Mononuclear cell (primary cell): ENCODE data around the gene MINK1. TPM values are rescaled to one million over a fixed set of nuclear protein-coding genes. Genes with fewer than 3 reads are reported as not detected.

Experiments used
- H3K27me3 ChIP-seq: 2 replicates; pipeline ENCODE4 v1.6.0; 2011; ENCODE audit warnings: low read length, control low read depth; ENCODE audit not compliant: insufficient read depth
- H3K4me1 ChIP-seq: 2 replicates; pipeline ENCODE4 v1.5.1; 2011; ENCODE audit warnings: mild to moderate bottlenecking, low read length, control low read depth; ENCODE audit not compliant: insufficient read depth
- H3K4me3 ChIP-seq: 2 replicates; pipeline ENCODE4 v1.5.1; 2011; ENCODE audit warnings: mild to moderate bottlenecking, low read length, moderate library complexity
- H3K9me3 ChIP-seq: 2 replicates; pipeline ENCODE4 v1.5.1; 2011; ENCODE audit warnings: low read depth, mild to moderate bottlenecking, control low read depth, low read length
- total RNA-seq: library from RNA; depleted of rRNA; stranded (reverse); fragments of >200 nt; gene quantifications from one replicate; pipeline ENCODE4 v1.2.3, GENCODE V29; 2012

Gene MINK1
- total RNA-seq, 1 donor: 68.8 TPM

GRCh38 chr17:4833941-4834680 is 971 bp downstream of the MINK1 start:
- Histone ChIP-seq H3K27me3 (no peaks in the 10 kb centered on the region), H3K4me1 (peaks cover 30% of the 10 kb centered on the region), H3K4me3 (peak overlapping the region; percentile 78), H3K9me3 (no peaks in the 10 kb centered on the region)

- Histone ChIP-seq H3K9me3 (no peaks in the 10 kb centered on the region), H3K4me3 (no peak overlapping the region)
Observed at GRCh38 chr17:4834681-4835020, 1.5 kb downstream of the MINK1 start.

DNA sequence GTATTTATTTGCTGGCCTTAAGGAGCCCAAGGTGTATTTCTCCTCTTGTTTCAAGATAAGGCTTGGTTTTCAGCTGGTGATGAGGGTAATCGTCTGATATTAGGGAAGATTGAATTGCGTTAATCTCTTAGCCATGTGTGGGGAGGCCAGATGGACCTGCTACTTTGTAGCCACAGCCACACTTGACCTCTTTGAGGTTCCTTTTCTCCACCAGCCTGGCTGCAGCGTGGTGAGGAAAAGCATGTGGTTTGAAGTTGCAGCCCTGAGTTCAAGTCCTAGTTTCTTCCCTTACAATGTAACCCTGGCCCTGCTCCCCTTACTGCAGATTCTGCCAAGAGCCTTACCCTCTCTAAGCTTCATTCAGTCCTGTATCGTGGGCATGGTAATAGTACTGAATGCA is 3.1 kb downstream of the MINK1 start:
- Histone ChIP-seq H3K4me1 (peaks cover 42% of the 10 kb centered on the region), H3K27me3 (no peaks in the 10 kb centered on the region), H3K4me3 (no peak overlapping the region), H3K9me3 (no peaks in the 10 kb centered on the region)

More at GRCh38 chr17:4834681-4835020, 1.5 kb downstream of the MINK1 start:
- peaks cover 30% of the 10 kb centered on the region for H3K4me1 ChIP-seq
- H3K27me3 ChIP-seq: no peaks in the 10 kb centered on the region

DNA sequence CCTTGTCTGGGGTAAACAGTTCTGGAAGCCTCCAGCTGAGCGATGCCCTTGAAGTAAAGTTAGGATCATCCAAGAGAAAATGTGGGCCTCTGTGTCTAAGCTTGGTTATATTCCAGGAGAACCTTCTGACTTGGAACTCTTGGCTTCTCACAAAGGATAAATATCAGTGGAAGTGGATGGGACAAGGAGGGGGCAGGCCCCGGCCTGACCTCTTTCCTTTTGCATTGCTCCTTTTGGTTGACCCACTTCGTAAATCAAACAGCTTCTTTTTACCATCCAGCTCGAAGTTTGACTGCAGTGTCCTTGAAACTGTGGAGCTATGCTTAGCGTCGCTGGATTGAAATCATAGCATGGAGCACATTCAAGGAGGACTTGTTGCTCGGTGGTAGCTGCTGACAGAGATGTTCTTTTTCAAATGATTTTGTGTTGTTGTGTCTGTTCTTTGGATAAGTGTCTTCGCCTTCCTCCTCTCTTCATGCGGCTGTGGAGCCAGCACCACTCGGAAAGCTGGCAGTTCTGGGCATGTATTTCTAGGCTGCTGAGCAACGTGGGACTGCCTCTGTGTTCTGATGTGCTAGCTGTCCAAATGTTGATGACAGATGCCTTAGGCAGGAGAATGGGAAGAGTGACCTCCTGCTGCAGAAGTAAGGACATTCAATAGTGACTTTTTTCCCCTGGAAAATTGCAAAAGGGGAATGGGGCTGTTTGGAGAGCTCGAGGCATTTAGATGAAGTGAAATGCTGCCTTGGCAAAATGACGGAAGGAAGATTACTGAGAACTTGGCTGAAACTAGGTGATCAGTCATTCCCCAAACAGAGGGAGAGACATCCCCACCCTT is 4.5 kb downstream of the MINK1 start:
- no peaks in the 10 kb centered on the region for H3K27me3 ChIP-seq
- peaks cover 50% of the 10 kb centered on the region for H3K4me1 ChIP-seq
- H3K4me3 ChIP-seq: no peak overlapping the region
- no peaks in the 10 kb centered on the region for H3K9me3 ChIP-seq

GRCh38 chr17:4838309-4838785 is 5.2 kb downstream of the MINK1 start:
- H3K9me3 ChIP-seq: no peaks in the 10 kb centered on the region
- H3K4me3 ChIP-seq: no peak overlapping the region
- no peaks in the 10 kb centered on the region for H3K27me3 ChIP-seq
- peaks cover 56% of the 10 kb centered on the region for H3K4me1 ChIP-seq

- peaks cover 57% of the 10 kb centered on the region for H3K4me1 ChIP-seq
Observed at GRCh38 chr17:4839221-4839620, 6.1 kb downstream of the MINK1 start.

GRCh38 chr17:4839965-4840892 is 7.1 kb downstream of the MINK1 start:
- no peaks in the 10 kb centered on the region for H3K9me3 ChIP-seq
- peaks cover 57% of the 10 kb centered on the region for H3K4me1 ChIP-seq
- no peak overlapping the region for H3K4me3 ChIP-seq
- no peaks in the 10 kb centered on the region for H3K27me3 ChIP-seq

More at GRCh38 chr17:4839221-4839620, 6.1 kb downstream of the MINK1 start:
- Histone ChIP-seq H3K4me3 (no peak overlapping the region), H3K9me3 (no peaks in the 10 kb centered on the region), H3K27me3 (no peaks in the 10 kb centered on the region)

DNA sequence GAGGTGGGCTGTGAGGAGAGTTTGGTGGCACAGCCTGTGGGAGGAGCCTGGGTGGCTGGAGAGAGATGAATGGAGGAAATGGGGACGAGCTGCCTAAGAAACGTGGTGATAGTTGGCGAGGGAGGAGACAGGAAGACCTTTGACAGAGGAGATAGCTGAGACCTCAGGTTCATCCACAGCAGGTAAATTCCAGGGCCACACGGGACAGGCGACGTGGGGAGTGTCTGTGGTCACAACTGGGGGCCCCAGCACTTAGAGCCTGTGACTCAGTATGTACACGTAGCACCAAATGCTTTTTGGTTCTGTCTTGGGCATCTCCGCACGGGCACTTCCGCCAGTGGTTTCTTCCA is 7.7 kb downstream of the MINK1 start:
- H3K4me1 ChIP-seq: peaks cover 57% of the 10 kb centered on the region
- H3K4me3 ChIP-seq: no peak overlapping the region
- no peaks in the 10 kb centered on the region for H3K9me3 ChIP-seq
- no peaks in the 10 kb centered on the region for H3K27me3 ChIP-seq

GRCh38 chr17:4842376-4842775 is 9.2 kb downstream of the MINK1 start:
- H3K9me3 ChIP-seq: no peaks in the 10 kb centered on the region
- H3K27me3 ChIP-seq: no peaks in the 10 kb centered on the region
- no peak overlapping the region for H3K4me3 ChIP-seq
- peaks cover 57% of the 10 kb centered on the region for H3K4me1 ChIP-seq

GRCh38 chr17:4843321-4844000 is 10.3 kb downstream of the MINK1 start:
- H3K27me3 ChIP-seq: no peaks in the 10 kb centered on the region
- peaks cover 57% of the 10 kb centered on the region for H3K4me1 ChIP-seq
- H3K4me3 ChIP-seq: no peak overlapping the region
- H3K9me3 ChIP-seq: no peaks in the 10 kb centered on the region

DNA sequence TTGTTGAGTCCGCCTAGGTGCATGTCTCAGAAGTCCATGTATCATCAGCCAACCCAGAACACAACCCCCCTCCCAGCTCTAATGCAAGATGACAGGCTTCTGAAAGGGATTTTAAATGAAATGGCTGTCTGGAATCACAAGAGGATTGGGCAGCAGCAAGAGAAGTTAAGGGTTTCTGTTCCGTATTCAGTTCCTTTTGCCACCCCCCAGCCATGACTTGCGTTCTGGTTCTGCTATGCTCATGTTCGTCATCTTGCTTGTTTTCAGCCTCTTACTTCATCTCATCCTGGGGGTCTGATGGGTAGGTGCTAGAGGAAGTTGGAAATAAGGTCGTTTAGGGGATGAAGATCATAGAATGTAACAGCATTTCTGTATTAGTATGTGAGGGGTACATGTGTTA is 12.0 kb downstream of the MINK1 start:
- Histone ChIP-seq H3K9me3 (no peaks in the 10 kb centered on the region), H3K4me1 (peaks cover 61% of the 10 kb centered on the region), H3K4me3 (no peak overlapping the region), H3K27me3 (no peaks in the 10 kb centered on the region)

- no peak overlapping the region for H3K4me3 ChIP-seq
- no peaks in the 10 kb centered on the region for H3K27me3 ChIP-seq
- no peaks in the 10 kb centered on the region for H3K9me3 ChIP-seq
- H3K4me1 ChIP-seq: peaks cover 65% of the 10 kb centered on the region
Observed at GRCh38 chr17:4846635-4847390, 13.7 kb downstream of the MINK1 start.

DNA sequence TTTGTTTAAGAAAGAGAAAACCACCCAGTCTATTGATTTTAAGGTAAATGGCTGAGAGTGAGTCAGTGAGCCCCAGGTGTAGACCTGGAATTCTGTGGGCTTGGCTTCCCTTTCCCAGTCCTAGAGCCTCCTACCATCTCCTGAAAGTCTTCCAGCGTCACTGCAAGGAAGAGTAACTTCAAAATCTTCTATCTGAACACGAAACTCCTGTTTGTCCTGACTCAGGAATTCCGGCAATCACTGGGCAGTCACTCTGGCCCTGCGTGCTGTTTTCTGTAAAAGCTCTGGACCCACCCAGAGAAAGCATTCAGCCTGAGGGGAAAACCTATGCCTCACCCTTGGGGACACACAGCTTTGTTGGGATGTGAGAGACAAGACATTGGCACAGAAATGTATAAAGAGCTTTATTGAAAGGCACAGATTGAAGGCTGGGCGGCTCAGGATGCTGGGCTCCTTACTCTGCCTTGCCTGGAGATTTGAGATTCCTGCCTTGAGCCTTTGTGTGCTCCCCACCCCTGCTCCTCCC is 15.9 kb downstream of the MINK1 start:
- no peak overlapping the region for H3K4me3 ChIP-seq
- peaks cover 45% of the 10 kb centered on the region for H3K4me1 ChIP-seq
- H3K9me3 ChIP-seq: no peaks in the 10 kb centered on the region
- no peaks in the 10 kb centered on the region for H3K27me3 ChIP-seq

GRCh38 chr17:4850246-4850645 is 17.1 kb downstream of the MINK1 start:
- Histone ChIP-seq H3K9me3 (no peaks in the 10 kb centered on the region), H3K4me3 (no peak overlapping the region), H3K27me3 (no peaks in the 10 kb centered on the region), H3K4me1 (peaks cover 33% of the 10 kb centered on the region)
